Muscle layer of duodenum (tissue), 2 donors: ENCODE measurements around the gene ZNF148.

Source experiments
- H3K27ac ChIP-seq: one replicate; pipeline ENCODE4 v1.7.0; 2013; ENCODE audit warnings: mild to moderate bottlenecking, low read length
- H3K27me3 ChIP-seq: one replicate; pipeline ENCODE4 v1.7.0; 2013; ENCODE audit warnings: low read depth, mild to moderate bottlenecking, control low read depth, low read length
- H3K36me3 ChIP-seq, 2 donors: one replicate each; pipeline ENCODE4 v1.7.0; 2013; ENCODE audit warnings: low read length in 2 of 2, control low read depth in 1 of 2, mild to moderate bottlenecking in 1 of 2; ENCODE audit not compliant: insufficient read depth in 2 of 2, control insufficient read depth in 1 of 2
- H3K4me1 ChIP-seq, 2 donors: one replicate each; pipeline ENCODE4 v1.7.0; 2013; ENCODE audit warnings: low read length in 2 of 2, mild to moderate bottlenecking in 2 of 2, control low read depth in 1 of 2, moderate library complexity in 1 of 2; ENCODE audit not compliant: insufficient read depth in 2 of 2, control insufficient read depth in 1 of 2
- H3K4me3 ChIP-seq, 2 donors: one replicate each; pipeline ENCODE4 v1.7.0; 2013; ENCODE audit warnings: low read length in 2 of 2, low read depth in 1 of 2, mild to moderate bottlenecking in 1 of 2
- H3K9me3 ChIP-seq, 2 donors: one replicate each; pipeline ENCODE4 v1.7.0; 2013; ENCODE audit warnings: low read length in 2 of 2, control low read depth in 1 of 2, mild to moderate bottlenecking in 1 of 2; ENCODE audit not compliant: control insufficient read depth in 1 of 2
- donor health status: healthy.

ZNF148 gene

GRCh38 chr3:125219261-125219701, 155.8 kb downstream of the ZNF148 start:
- Histone ChIP-seq H3K36me3 (no peaks in the 10 kb centered on the region), H3K27ac (no peak overlapping the region), H3K27me3 (peaks cover 2% of the 10 kb centered on the region), H3K9me3 (no peaks in the 10 kb centered on the region), H3K4me1 (no peaks in the 10 kb centered on the region), H3K4me3 (no peak overlapping the region)

GRCh38 chr3:125214738-125215137, 160.4 kb downstream of the ZNF148 start:
- peaks cover 0 to 9% of the 10 kb centered on the region in 2 donors for H3K4me1 ChIP-seq
- no peak overlapping the region for H3K27ac ChIP-seq
- H3K9me3 ChIP-seq = no peaks in the 10 kb centered on the region
- H3K27me3 ChIP-seq = peaks cover 16% of the 10 kb centered on the region
- no peaks in the 10 kb centered on the region for H3K36me3 ChIP-seq
- H3K4me3 ChIP-seq = no peak overlapping the region

- H3K4me1 ChIP-seq = peaks cover 0 to 9% of the 10 kb centered on the region in 2 donors
These were observed 161.1 kb downstream of the ZNF148 start for GRCh38 chr3:125213946-125214542.

GRCh38 chr3:125213364-125213755, 161.8 kb downstream of the ZNF148 start:
- H3K27ac ChIP-seq = no peak overlapping the region
- peaks cover 16% of the 10 kb centered on the region for H3K27me3 ChIP-seq
- peaks cover 0 to 9% of the 10 kb centered on the region in 2 donors for H3K4me1 ChIP-seq
- no peak overlapping the region for H3K4me3 ChIP-seq
- H3K36me3 ChIP-seq = no peaks in the 10 kb centered on the region
- H3K9me3 ChIP-seq = no peaks in the 10 kb centered on the region

More at GRCh38 chr3:125213946-125214542, 161.1 kb downstream of the ZNF148 start:
- H3K4me3 ChIP-seq = no peak overlapping the region
- H3K27ac ChIP-seq = no peak overlapping the region
- no peaks in the 10 kb centered on the region for H3K36me3 ChIP-seq
- H3K27me3 ChIP-seq = peaks cover 16% of the 10 kb centered on the region
- no peaks in the 10 kb centered on the region for H3K9me3 ChIP-seq

- no peaks in the 10 kb centered on the region for H3K36me3 ChIP-seq
- no peaks in the 10 kb centered on the region for H3K9me3 ChIP-seq
- no peak within 1 kb of the TSS for H3K27ac ChIP-seq
- peaks cover 16% of the 10 kb centered on the region for H3K27me3 ChIP-seq
- H3K4me1 ChIP-seq = peaks cover 0 to 9% of the 10 kb centered on the region in 2 donors
- H3K4me3 ChIP-seq = peak within 1 kb of the TSS; percentile 37 to 75
These were observed 162.4 kb downstream of the ZNF148 start, which contains the start of gene SLC12A8 for GRCh38 chr3:125212509-125213363. Gene SLC12A8, minus strand, starts transcription at chr3:125212748. Its CDS starts 1,399 bp downstream, at chr3:125211349.

- Histone ChIP-seq H3K36me3 (no peaks in the 10 kb centered on the region), H3K4me3 (peak overlapping the region; percentile 37 to 75), H3K27ac (no peak overlapping the region), H3K9me3 (no peaks in the 10 kb centered on the region), H3K4me1 (peaks cover 0 to 9% of the 10 kb centered on the region in 2 donors), H3K27me3 (peaks cover 16% of the 10 kb centered on the region)
These were observed 163.0 kb downstream of the ZNF148 start for GRCh38 chr3:125212091-125212508.

DNA sequence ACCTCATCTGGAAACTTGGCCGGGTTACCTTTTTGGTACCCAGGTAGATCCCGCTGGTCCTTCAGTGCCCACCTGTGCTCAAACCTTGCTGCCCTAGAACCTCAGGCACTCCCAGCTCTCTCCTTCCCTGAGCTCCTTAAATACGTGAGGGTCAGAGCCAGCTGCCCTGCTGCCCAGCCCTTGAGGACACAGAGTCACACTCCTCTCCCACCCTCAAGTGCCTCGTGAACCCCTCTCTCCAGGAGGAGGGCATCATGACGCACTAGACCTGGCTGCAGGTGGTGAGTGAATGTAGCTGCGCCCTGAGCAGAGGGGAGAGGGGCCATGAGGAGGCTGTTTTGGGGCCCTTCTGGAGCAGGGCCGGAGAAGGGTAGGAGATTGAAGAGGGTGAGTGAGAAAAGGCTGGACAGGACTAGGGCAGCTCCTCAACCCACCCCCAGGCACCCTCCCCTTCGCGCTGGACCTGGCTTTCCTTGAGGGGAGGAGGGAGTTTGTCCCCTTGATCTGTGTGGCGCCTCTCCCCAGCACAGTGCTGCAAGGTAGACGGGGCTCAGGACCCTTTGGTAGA, 163.5 kb downstream of the ZNF148 start:
- Histone ChIP-seq H3K4me3 (peak overlapping the region; percentile 37 to 75), H3K27me3 (peaks cover 16% of the 10 kb centered on the region), H3K27ac (no peak overlapping the region), H3K9me3 (no peaks in the 10 kb centered on the region), H3K4me1 (peaks cover 0 to 9% of the 10 kb centered on the region in 2 donors), H3K36me3 (no peaks in the 10 kb centered on the region)

GRCh38 chr3:125207949-125208568, 167.1 kb downstream of the ZNF148 start:
- Histone ChIP-seq H3K27ac (no peak overlapping the region), H3K9me3 (no peaks in the 10 kb centered on the region), H3K4me3 (no peak overlapping the region), H3K27me3 (peaks cover 3% of the 10 kb centered on the region), H3K4me1 (peaks cover 0 to 9% of the 10 kb centered on the region in 2 donors), H3K36me3 (no peaks in the 10 kb centered on the region)

GRCh38 chr3:125207507-125207906, 167.6 kb downstream of the ZNF148 start:
- Histone ChIP-seq H3K9me3 (no peaks in the 10 kb centered on the region), H3K36me3 (no peaks in the 10 kb centered on the region), H3K4me3 (no peak overlapping the region), H3K27ac (no peak overlapping the region), H3K4me1 (peaks cover 0 to 4% of the 10 kb centered on the region in 2 donors), H3K27me3 (no peaks in the 10 kb centered on the region)

DNA sequence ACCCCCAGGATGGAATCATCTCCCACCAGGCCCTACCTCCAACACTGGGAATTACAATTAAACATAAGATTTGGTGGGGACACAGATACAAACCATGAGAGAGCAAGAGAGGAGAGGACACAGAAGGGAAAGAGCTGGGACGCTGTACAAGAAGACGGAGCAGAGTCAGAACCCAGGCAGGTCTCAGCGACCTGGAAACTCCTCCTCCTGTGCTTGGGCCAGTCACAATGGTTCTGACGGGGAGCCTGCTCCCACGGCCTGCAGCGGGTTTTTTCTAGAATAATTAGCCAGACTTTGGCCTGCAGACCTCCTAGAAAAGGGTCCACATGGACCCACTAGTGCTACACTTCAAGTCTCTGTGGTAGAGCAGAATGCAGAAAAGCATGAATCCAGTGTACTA, 168.2 kb downstream of the ZNF148 start:
- Histone ChIP-seq H3K27ac (no peak overlapping the region), H3K36me3 (no peaks in the 10 kb centered on the region), H3K9me3 (no peaks in the 10 kb centered on the region), H3K27me3 (no peaks in the 10 kb centered on the region), H3K4me3 (no peak overlapping the region), H3K4me1 (no peaks in the 10 kb centered on the region)

DNA sequence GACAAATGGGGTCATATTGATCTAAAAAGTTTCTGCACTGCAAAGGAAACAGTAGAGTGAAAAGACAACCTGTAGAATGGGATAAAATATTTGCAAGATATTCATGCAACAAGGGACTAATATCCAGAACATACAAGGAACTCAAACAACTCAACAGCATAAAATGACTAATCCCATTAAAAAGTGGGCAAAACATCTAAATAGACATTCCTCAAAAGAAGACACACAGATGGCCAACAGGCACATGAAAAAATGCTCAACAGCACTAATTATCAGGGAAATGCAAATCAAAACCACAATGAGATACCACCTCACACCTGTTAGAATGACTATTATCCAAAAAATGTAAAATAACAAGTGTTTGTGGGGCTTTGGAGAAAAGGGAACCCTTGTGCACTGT, 171.4 kb downstream of the ZNF148 start:
- no peaks in the 10 kb centered on the region for H3K4me1 ChIP-seq
- H3K9me3 ChIP-seq = no peaks in the 10 kb centered on the region
- H3K4me3 ChIP-seq = no peak overlapping the region
- no peak overlapping the region for H3K27ac ChIP-seq
- no peaks in the 10 kb centered on the region for H3K27me3 ChIP-seq
- H3K36me3 ChIP-seq = no peaks in the 10 kb centered on the region
